Epithelial cell of proximal tubule (primary cell): ENCODE results near the gene OR14A16. TPM values are rescaled to one million over a fixed set of nuclear protein-coding genes. Genes with fewer than 3 reads are reported as not detected.

Experiments used
- DNase-seq: peaks from one replicate; pipeline ENCODE4 v3.0.0-alpha.2; 2011; ENCODE audit warnings: low read depth
- H3K4me3 ChIP-seq: 2 replicates; pipeline ENCODE4 v1.5.1; 2011; ENCODE audit warnings: low read depth, mild to moderate bottlenecking, low read length
- CTCF ChIP-seq: conservative IDR thresholded peaks from 2 replicates; pipeline ENCODE4 v1.5.1; 2012; ENCODE audit warnings: low read depth, mild to moderate bottlenecking, low read length
- total RNA-seq: library from RNA; depleted of rRNA; stranded (reverse); fragments of >200 nt; gene quantifications from 2 replicates; pipeline ENCODE4 v1.2.3, GENCODE V29; 2015

Gene OR14A16
- total RNA-seq, 1 donor from 2014 or later, result not detected

- no peak for TF ChIP-seq CTCF
- DNase-seq, result no peak
- no peak within 1 kb of the TSS for H3K4me3 ChIP-seq
These were observed 17.9 kb upstream of the OR14A16 start, which contains the start of gene OR11L1 for GRCh38 chr1:247841796-247842195. OR11L1 (minus strand) TSS chr1:247841896; CDS start chr1:247841896, 0 bp downstream.

- no peak for TF ChIP-seq CTCF
These were observed 16.9 kb upstream of the OR14A16 start for GRCh38 chr1:247840818-247841217.

GRCh38 chr1:247833601-247834000, 9.7 kb upstream of the OR14A16 start:
- TF ChIP-seq CTCF, result no peak
- H3K4me3 ChIP-seq, result no peak overlapping the region
- DNase-seq, result no peak

More at GRCh38 chr1:247840818-247841217, 16.9 kb upstream of the OR14A16 start:
- no peak overlapping the region for H3K4me3 ChIP-seq
- no peak for DNase-seq

GRCh38 chr1:247829656-247830055, 5.7 kb upstream of the OR14A16 start:
- DNase-seq, result no peak
- no peak overlapping the region for H3K4me3 ChIP-seq
- TF ChIP-seq CTCF, result no peak

GRCh38 chr1:247825362-247825761, 1.4 kb upstream of the OR14A16 start:
- no peak for DNase-seq
- TF ChIP-seq CTCF, result no peak
- H3K4me3 ChIP-seq, result no peak overlapping the region

- no peak overlapping the region for H3K4me3 ChIP-seq
- TF ChIP-seq CTCF, result no peak
- DNase-seq, result no peak
These were observed 1.9 kb downstream of the OR14A16 start for GRCh38 chr1:247822060-247822459.

GRCh38 chr1:247812637-247813036, 11.3 kb downstream of the OR14A16 start:
- TF ChIP-seq CTCF, result no peak
- H3K4me3 ChIP-seq, result no peak overlapping the region
- no peak for DNase-seq
